MM.1S (cell line): Measurements from ENCODE around the gene IGF2.

Experiments used
- DNase-seq: peaks from one replicate; pipeline ENCODE4 v3.0.0-alpha.2; 2015
- H2AFZ ChIP-seq: fragments of 300-600 bp; sonication (generic); 2 replicates; pipeline ENCODE4 v1.6.0; 2016; ENCODE audit warnings: antibody characterized with exemption, low read length
- H3F3A ChIP-seq: fragments of 300-600 bp; sonication (generic); 2 replicates; pipeline ENCODE4 v1.6.1; 2016; ENCODE audit warnings: mild to moderate bottlenecking, antibody characterized with exemption, low read length, moderate library complexity, mixed read lengths; ENCODE audit not compliant: insufficient read depth
- H3K27ac ChIP-seq: fragments of 300-600 bp; sonication (generic); 2 replicates; pipeline ENCODE4 v1.5.1; 2016; ENCODE audit warnings: mild to moderate bottlenecking, low read length
- H3K27me3 ChIP-seq: fragments of 300-600 bp; sonication (generic); replicated peaks from 2 replicates; pipeline ENCODE4 v1.6.0; 2016; ENCODE audit warnings: low read length; ENCODE audit not compliant: insufficient read depth
- H3K36me3 ChIP-seq: fragments of 300-600 bp; sonication (generic); replicated peaks from 2 replicates; pipeline ENCODE4 v1.6.1; 2016; ENCODE audit warnings: mild to moderate bottlenecking, low read length, mixed read lengths; ENCODE audit not compliant: insufficient read depth
- H3K4me1 ChIP-seq: fragments of 300-600 bp; sonication (generic); 2 replicates; pipeline ENCODE4 v1.6.1; 2016; ENCODE audit warnings: low read length, mixed read lengths
- H3K4me2 ChIP-seq: fragments of 300-600 bp; sonication (generic); 2 replicates; pipeline ENCODE4 v1.6.0; 2016; ENCODE audit warnings: low read depth, low read length
- H3K4me3 ChIP-seq: fragments of 300-600 bp; sonication (generic); 2 replicates; pipeline ENCODE4 v1.5.1; 2016; ENCODE audit warnings: low read length, mixed read lengths
- H3K79me2 ChIP-seq: fragments of 300-600 bp; sonication (generic); 2 replicates; pipeline ENCODE4 v1.6.1; 2016; ENCODE audit warnings: mixed run types, low read length, mixed read lengths
- H3K9ac ChIP-seq: fragments of 300-600 bp; sonication (generic); 2 replicates; pipeline ENCODE4 v1.6.1; 2016; ENCODE audit warnings: low read length, mixed read lengths
- H3K9me2 ChIP-seq: fragments of 300-600 bp; sonication (generic); replicated peaks from 2 replicates; pipeline ENCODE4 v1.6.1; 2016; ENCODE audit warnings: mild to moderate bottlenecking, low read length, mixed read lengths; ENCODE audit not compliant: insufficient read depth
- H3K9me3 ChIP-seq: fragments of 300-600 bp; sonication (generic); replicated peaks from 2 replicates; pipeline ENCODE4 v1.6.1; 2016; ENCODE audit warnings: mild to moderate bottlenecking, low read length, mixed read lengths; ENCODE audit not compliant: insufficient read depth
- H4K20me1 ChIP-seq: fragments of 300-600 bp; sonication (generic); 2 replicates; pipeline ENCODE4 v1.6.1; 2016; ENCODE audit warnings: mild to moderate bottlenecking, low read length, moderate library complexity, mixed read lengths; ENCODE audit not compliant: insufficient read depth
- CTCF ChIP-seq: fragments of 300-600 bp; sonication (generic); IDR thresholded peaks from 2 replicates; pipeline ENCODE4 v1.5.1; 2016; ENCODE audit warnings: antibody characterized with exemption, low read length, mixed read lengths
- EZH2 ChIP-seq: fragments of 300-600 bp; sonication (generic); optimal IDR thresholded peaks from 2 replicates; pipeline ENCODE3; 2017; ENCODE audit warnings: low read depth, mild to moderate bottlenecking, antibody characterized with exemption, low read length, mixed read lengths
- EZH2phosphoT487 ChIP-seq: fragments of 300-600 bp; sonication (generic); IDR thresholded peaks from 2 replicates; pipeline ENCODE4 v1.6.1; 2018; ENCODE audit warnings: antibody characterized with exemption, low read length

IGF2 gene

GRCh38 chr11:2173761-2174160 lies 34.6 kb upstream of the IGF2 start:
- no peaks in the 10 kb centered on the region for H4K20me1 ChIP-seq
- H3K9ac ChIP-seq = no peak overlapping the region
- H3K36me3 ChIP-seq = no peaks in the 10 kb centered on the region
- no peak overlapping the region for H3K27ac ChIP-seq
- H3K9me3 ChIP-seq = no peaks in the 10 kb centered on the region
- no peak overlapping the region for H3K4me3 ChIP-seq
- no peaks in the 10 kb centered on the region for H3K79me2 ChIP-seq
- H3F3A ChIP-seq = no peaks in the 10 kb centered on the region
- no peak for TF ChIP-seq EZH2
- TF ChIP-seq CTCF = no peak
- no peak for TF ChIP-seq EZH2phosphoT487
- H3K27me3 ChIP-seq = peaks cover 81% of the 10 kb centered on the region
- no peak overlapping the region for H2AFZ ChIP-seq
- no peaks in the 10 kb centered on the region for H3K4me1 ChIP-seq
- no peaks in the 10 kb centered on the region for H3K9me2 ChIP-seq
- H3K4me2 ChIP-seq = no peak overlapping the region
- DNase-seq = no peak

- H2AFZ ChIP-seq = no peak overlapping the region
- no peak for TF ChIP-seq CTCF
- no peak for TF ChIP-seq EZH2phosphoT487
- TF ChIP-seq EZH2 = no peak
- H3F3A ChIP-seq = no peaks in the 10 kb centered on the region
- no peak overlapping the region for H3K27ac ChIP-seq
- H4K20me1 ChIP-seq = no peaks in the 10 kb centered on the region
- no peaks in the 10 kb centered on the region for H3K9me3 ChIP-seq
- peaks cover 79% of the 10 kb centered on the region for H3K27me3 ChIP-seq
- H3K9me2 ChIP-seq = no peaks in the 10 kb centered on the region
- no peaks in the 10 kb centered on the region for H3K4me1 ChIP-seq
- H3K9ac ChIP-seq = no peak overlapping the region
- no peaks in the 10 kb centered on the region for H3K79me2 ChIP-seq
- H3K36me3 ChIP-seq = no peaks in the 10 kb centered on the region
- H3K4me3 ChIP-seq = no peak overlapping the region
- DNase-seq = no peak
- H3K4me2 ChIP-seq = no peak overlapping the region
Observed at GRCh38 chr11:2173150-2173693, 34.0 kb upstream of the IGF2 start.

GRCh38 chr11:2172676-2173075 lies 33.5 kb upstream of the IGF2 start:
- Histone ChIP-seq H3K27me3 (peaks cover 81% of the 10 kb centered on the region), H3K9me2 (no peaks in the 10 kb centered on the region), H3K4me3 (no peak overlapping the region), H3K9ac (no peak overlapping the region), H3K36me3 (no peaks in the 10 kb centered on the region), H3K4me1 (no peaks in the 10 kb centered on the region), H3K9me3 (no peaks in the 10 kb centered on the region), H4K20me1 (no peaks in the 10 kb centered on the region), H3K4me2 (no peak overlapping the region), H3F3A (no peaks in the 10 kb centered on the region), H3K79me2 (no peaks in the 10 kb centered on the region), H3K27ac (no peak overlapping the region), H2AFZ (no peak overlapping the region)
- DNase-seq = no peak
- no peak for TF ChIP-seq CTCF
- no peak for TF ChIP-seq EZH2phosphoT487
- TF ChIP-seq EZH2 = no peak
